T-helper 1 cell treated with Interleukin-12 subunit alpha and Interleukin-12 subunit beta and Interleukin-4 antibody, amounts not matched to agents 30 ng/mL and 1 ng/mL, for 36 hours (primary cell): Measurements from ENCODE around the gene ANAPC4. TPM values are rescaled to one million over a fixed set of nuclear protein-coding genes. Genes with fewer than 3 reads are reported as not detected.

Source experiments
- intact Hi-C: fragments of 100-400 bp; cut with micrococcal nuclease; formaldehyde crosslinking; loops from one replicate; pipeline ENCODE4 v1.15.1; 2024
- total RNA-seq: library from RNA; stranded (reverse); gene quantifications from 2 replicates; pipeline ENCODE4 v1.2.3, GENCODE V29; 2022

The ANAPC4 gene
- total RNA-seq, 1 donor from 2014 or later, result 45.7 TPM

DNA sequence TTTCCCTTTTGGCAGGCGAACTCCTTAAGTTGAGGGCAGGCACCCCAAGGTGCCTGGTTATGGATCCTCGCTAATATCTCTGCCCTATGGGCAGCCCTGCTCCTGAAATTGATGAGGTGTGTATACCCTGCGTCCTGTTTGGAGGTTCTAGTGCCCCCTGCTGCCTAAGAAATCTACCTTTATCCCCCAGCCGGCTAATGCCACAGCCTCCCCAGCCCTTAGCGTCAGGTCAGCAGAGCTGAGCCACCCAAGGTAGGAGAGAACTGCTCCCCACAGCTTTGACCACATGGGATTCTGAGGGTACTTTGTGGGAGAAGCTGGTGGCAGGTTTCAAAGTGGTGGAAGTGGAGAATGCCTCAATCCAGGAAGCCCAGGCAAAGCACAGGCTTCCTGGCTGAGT, 50.8 kb downstream of the ANAPC4 start:
- intact Hi-C loops, result no loop called here

- intact Hi-C loops, result no loop called here
These were observed 53.6 kb downstream of the ANAPC4 start for GRCh38 chr4:25430630-25431029.

GRCh38 chr4:25433966-25434827, 57.1 kb downstream of the ANAPC4 start:
- intact Hi-C loops, result no loop called here

GRCh38 chr4:25437926-25438325, 60.9 kb downstream of the ANAPC4 start:
- intact Hi-C loops, result no loop called here

DNA sequence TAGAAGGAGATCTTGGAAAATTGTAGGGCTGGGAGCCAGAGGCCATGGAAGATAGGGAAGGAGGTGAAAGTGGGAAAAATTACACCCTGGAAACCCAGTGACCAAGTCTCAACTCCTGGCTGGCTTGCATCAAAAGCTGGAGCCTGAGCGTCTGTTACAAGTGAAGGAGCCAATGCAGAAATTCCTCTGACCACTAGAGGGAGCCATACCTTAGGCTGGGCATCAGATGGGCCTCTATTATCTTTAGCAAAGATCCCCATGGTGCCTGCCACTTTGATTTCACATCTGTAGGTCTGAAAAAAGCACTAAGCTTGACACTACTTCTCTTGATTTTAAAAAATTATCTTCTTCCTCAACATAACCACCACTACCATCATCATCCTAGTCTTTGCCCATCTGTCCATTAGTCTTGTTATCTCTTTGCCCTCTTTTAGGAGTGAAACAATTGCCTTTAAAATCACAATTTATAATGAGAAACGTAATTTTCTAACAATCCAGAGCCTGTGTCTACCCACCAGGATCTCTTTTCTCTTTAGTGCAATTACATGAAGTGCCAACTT, 62.9 kb downstream of the ANAPC4 start:
- intact Hi-C loops, result loop anchor here (1.0 to 2.0 kb wide), 4 partner anchors 328 to 971 kb away; no protein-coding TSS in a partner anchor

GRCh38 chr4:25440478-25441030, 63.5 kb downstream of the ANAPC4 start:
- intact Hi-C loops, result loop anchor here (1.0 to 2.0 kb wide), 4 partner anchors 328 to 970 kb away; no protein-coding TSS in a partner anchor

DNA sequence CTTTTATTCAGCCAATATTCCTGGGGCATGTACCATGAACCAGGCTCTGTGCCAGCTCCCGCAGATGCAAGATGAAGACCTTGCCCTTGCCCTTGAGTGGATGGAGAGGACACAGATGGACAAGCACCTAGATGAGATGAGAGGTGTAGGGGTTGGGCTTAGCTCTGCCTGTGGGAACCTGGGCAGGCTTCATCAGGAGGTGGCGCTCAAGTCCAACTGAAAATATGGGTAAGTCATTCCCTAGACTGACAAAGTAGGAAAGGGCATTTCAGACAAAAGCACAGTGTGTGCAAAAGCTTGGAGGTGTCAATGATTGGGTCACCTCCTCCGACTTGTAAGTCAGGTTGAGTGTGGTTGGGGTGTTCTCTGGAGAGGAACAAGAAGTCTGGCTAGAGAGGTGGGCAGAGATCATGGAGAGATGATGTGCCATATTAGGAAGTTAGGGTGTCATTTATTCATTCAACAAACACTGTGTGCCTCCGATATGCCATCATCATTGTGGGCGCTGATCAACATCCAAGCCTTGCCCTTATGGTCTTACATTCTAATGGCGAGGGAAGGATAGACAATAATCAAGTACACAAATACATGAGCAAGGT, 64.6 kb downstream of the ANAPC4 start:
- intact Hi-C loops, result loop anchor here (2.0 kb wide), 2 partner anchors 471 to 969 kb away; no protein-coding TSS in a partner anchor

DNA sequence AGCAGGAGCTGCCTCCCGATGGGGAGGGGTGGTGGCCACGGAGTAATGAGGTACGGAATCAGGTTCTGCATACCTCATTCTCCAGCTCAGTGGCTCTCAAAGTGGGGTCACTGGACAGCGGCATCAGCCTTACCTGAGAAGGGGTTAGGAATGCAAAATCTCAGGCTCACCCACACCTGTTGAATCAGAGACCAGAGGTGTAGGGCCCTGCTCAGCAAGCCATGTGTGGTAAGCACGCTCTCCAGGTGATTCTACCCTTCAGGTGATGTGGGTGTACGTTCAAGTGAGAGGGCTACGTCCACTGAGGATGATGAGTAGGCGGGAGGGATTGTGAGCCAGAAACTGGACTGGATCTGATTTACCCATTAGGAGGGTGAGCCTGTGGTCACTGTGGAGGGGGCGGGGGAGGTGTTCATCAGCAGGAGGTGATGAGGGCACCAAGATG, 65.8 kb downstream of the ANAPC4 start:
- intact Hi-C loops, result no loop called here

GRCh38 chr4:25443851-25444250, 66.8 kb downstream of the ANAPC4 start:
- intact Hi-C loops, result no loop called here

GRCh38 chr4:25446611-25447010, 69.5 kb downstream of the ANAPC4 start:
- intact Hi-C loops, result no loop called here

DNA sequence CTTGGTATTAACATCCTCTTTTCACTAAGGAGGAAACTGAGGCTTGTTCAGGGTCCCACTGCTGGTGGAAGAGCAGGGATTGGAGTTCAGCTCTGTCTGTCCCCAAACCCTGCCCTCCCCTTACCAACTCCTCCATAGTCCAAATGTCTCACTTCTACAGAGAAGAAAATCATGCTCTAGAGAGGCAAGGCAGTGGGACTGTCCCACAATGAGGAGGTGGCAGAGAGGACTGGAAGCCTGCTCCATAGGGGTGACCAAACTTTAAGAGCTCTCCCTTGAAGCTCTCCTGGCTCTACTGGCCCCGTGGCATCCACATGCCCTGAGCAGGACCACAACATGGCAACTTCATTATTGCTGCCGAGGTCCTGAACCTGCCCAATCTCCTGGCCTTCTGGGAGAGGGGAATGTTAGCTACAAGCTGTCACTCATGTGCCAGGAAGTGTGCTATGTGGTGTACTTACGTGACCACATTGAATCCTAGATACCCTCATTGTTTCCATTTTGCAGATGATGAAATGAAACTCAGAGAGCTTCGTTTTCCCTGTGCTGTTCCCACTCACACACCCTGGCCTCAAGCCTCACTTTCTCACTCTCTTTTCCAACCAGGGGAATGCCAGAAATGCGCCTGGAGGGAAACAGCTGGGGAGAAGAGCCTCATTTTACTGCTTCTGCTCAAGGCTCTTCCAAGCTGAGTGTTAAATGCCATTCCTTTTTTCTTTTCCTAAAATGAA, 71.5 kb downstream of the ANAPC4 start:
- intact Hi-C loops, result no loop called here

- intact Hi-C loops, result no loop called here
These were observed 72.2 kb downstream of the ANAPC4 start for GRCh38 chr4:25449270-25449669.

- intact Hi-C loops, result no loop called here
These were observed 72.6 kb downstream of the ANAPC4 start for GRCh38 chr4:25449688-25450087.

DNA sequence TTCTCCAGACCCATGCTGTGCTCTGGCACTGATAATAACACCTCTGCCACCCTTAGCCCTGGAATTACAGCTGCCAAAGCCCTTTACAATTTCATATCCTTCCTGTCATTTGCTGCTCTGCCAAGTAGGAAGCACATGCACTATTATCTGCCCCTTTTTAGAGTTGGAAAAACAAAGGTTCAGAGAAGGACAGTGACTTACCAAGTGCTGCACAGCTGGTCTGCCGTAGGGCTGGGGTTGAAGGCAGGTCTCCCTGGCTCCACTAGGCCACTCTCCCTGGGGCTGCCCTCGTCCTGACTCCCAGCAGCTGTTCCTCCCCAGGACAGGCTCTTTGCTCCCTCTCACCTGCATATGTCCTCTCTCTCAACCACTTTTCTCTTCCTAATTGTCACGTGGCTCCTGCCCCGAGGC, 73.4 kb downstream of the ANAPC4 start:
- intact Hi-C loops, result no loop called here

- intact Hi-C loops, result no loop called here
These were observed 74.6 kb downstream of the ANAPC4 start for GRCh38 chr4:25451676-25452075.

DNA sequence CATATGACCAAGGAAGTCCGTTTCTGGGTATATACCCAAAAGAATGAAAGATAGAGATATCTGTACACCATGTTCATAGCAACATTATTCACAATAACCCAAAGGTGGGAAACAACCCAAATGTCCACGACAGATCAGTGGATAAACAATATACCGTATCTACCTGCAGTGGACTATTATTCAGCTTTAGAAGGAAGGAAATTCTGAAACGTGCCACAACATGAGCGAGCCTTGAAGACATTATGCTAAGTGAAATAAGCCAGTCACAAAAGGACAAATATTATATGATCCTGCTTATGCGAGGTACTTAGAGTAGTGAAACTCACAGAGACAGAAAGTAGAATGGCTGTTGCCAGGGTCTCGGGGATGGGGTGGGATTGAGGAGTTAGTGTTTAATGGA, 75.0 kb downstream of the ANAPC4 start:
- intact Hi-C loops, result no loop called here

GRCh38 chr4:25454476-25454875, 77.4 kb downstream of the ANAPC4 start:
- intact Hi-C loops, result no loop called here

GRCh38 chr4:25457053-25457715, 80.1 kb downstream of the ANAPC4 start:
- intact Hi-C loops, result no loop called here

DNA sequence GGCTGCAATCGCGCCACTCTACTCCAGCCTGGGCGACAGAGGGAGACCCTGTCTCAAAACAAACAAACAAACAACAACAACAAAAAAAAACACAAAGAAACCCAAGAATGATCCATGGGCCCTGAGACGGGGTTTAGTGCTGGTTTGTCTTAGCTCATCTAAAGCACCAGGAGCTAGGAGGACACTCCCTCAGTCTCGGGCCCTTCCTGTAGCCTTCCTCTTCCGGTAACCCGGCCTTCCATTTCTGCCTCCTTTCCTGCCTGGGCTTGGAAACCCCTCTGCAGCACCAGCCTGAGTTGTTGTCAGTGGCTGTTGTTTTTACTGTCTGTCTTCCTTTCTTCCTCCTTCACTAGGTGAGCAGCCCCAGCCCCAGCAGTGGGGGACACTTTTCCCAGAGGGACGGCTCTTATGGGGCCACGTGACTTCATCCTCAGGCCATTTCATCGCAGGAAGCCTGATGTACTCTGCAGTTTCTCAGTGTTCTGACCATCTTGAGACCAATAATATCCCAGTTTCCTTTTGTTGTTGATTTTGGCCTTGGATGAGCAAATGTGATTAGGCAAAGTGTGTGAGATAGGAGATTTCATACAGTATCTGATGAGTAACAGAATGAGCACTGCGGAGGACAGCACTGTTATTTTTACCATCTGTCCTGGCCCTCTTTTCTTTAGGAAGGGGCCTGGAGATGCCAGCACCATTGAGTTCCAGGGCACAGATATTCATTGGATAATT, 90.1 kb downstream of the ANAPC4 start:
- intact Hi-C loops, result no loop called here

DNA sequence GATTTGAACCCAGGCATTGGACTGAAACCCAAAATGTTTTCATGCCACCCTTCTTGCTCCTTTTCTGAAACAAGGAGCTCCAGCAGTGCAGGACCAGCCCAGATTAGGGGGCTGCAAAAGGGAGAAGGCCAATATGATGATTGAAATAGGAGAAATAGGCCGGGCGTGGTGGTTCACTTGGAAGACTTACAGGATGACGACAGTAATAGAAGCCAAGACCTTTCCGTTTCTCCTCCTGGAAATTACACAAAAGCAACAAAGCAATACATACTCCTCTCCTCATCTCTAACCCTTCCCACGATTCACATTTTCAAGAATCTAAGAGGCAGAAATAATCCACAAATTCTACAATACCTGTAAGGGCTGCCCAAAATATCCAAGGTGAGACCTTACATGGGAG, 90.8 kb downstream of the ANAPC4 start:
- intact Hi-C loops, result no loop called here
